Measurements from ENCODE around the gene KCNAB3. TPM values are rescaled to one million over a fixed set of nuclear protein-coding genes. Genes with fewer than 3 reads are reported as not detected.
"Not testable (repeated sequence)": the region's sequence is repeated elsewhere in the genome, so short reads cannot be mapped to it uniquely, and the experiment has no call there.

Gene KCNAB3
- 0.38 and 0.55 TPM in 2 replicates for total RNA-seq (2014; rRNA removed; shearing (Covaris generic))

DNA sequence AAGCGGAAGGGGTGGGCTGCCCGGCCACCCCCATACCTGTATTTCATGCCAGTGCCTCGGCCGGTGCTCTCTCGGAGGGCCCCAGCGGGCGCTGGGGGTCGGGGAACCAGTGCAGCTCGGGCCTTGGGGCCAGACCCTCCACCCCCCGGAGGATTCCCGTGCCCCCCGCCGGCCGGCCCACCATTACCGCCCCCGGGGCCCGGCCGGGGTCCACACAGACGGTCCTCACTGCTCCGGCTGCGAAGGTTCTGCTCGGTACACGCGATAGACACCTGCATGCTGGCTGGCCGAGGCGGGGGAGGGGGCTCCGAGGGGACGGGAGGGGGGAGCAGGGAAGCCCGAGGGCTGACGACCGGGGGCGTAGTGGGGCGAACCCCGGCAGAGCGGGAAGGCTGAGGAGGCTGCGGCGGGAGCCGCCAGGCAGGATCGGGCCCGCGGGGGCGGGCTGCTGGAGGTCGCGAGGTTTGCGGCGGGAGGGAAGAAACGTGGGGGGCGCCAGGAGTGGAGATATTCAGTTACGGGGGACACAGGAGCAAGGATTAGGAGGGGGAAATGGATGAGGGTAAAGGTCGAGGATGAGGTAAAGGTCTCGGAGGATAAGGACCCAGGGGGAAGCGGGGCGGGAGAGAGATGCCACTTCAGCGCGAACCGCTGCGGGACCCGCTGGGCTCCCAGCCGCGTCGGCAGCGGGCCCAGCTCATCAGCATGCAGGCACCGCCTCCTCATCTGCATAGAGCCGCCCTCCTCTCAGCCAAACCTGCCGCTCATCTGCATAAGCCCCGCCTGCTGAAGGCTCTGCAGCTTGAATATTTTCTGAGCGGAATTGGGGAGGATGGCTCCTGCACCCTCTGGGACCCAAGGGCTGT lies at the start of gene KCNAB3:
KCNAB3 (minus strand) TSS at position 699 of the 866 bp plus-strand sequence; CDS start at position 278, 421 bp downstream.
- DNase-seq (ENCODE audit: low spot score), result no peak

GRCh38 chr17:7977805-7978204 lies 48.1 kb upstream of the KCNAB3 start:
- DNase-seq (ENCODE audit: low spot score), result no peak

GRCh38 chr17:7977039-7977438 lies 47.4 kb upstream of the KCNAB3 start:
- DNase-seq (ENCODE audit: low spot score), result no peak

- DNase-seq (ENCODE audit: low spot score), result no peak
These were observed 45.0 kb upstream of the KCNAB3 start for GRCh38 chr17:7974638-7975131.

DNA sequence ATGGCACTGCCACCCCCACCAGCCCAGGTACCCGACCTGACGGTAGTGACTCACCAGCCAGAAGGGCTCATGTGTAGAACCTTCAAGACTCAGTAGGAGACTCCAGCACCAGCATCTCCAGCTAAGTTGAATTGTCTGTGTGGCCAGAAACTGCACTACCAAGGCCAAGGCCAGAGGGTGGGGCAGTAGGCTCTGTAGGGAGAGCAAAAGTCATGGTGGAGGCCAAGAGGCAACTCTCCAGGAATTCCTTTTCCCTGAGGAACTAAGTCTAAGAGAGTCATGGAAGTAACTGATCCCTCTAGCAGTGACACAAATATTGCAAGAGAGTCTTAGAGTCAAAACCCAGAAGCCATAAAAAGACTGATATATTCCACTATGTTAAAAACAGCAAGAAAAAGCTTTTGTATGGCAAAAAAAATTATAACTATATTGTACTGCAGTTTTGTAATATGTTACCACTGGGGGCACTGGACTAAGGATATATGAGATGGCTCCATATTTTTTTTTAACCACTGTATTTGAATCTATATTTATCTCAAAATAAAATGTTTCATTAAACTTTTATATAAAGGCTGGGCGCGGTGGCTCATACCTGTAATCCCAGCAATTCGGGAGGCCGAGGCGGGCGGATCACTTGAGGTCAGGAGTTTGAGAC lies 42.6 kb upstream of the KCNAB3 start:
- no peak for DNase-seq (ENCODE audit: low spot score)

DNA sequence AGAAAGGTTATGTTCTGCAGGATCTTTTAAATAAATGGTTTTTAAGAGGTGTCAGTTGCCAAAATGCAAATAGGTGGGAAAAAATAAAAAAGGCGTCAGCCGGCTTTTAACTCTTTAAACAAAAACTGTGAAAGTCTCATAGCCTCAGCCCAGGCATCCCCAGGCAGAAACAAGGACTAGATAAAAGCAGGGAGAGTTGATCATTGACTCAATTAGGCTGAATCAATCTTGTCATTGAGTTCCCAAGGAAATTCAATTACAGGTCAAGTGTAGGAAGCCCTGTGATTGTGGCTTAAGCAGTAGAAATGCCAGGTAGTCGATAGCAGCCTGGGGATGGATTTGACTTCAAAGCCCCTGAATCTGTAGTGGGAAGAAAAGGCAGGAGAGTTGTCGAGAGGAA lies 42.0 kb upstream of the KCNAB3 start:
- DNase-seq (ENCODE audit: low spot score), result no peak

- DNase-seq (ENCODE audit: low spot score), result no peak
These were observed 39.8 kb upstream of the KCNAB3 start for GRCh38 chr17:7969433-7969832.

DNA sequence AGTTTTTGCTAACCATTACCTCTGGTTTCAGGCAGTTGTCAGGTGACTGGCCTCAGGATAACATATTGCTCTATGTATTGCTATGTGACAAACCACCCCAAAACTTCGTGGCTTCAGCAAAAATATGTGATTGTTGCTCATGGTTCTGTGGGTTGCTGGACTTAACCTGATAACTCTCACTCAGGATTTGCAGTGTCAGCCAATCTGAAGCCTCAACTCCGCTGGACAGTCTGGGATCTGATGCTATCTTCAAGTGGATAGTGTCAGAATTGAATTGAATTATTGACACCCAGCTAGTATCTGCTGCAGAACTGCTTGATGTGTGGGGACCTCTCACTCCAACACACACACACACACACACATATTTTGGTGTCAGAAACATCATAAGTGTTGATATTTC lies 38.1 kb upstream of the KCNAB3 start:
- no peak for DNase-seq (ENCODE audit: low spot score)

DNA sequence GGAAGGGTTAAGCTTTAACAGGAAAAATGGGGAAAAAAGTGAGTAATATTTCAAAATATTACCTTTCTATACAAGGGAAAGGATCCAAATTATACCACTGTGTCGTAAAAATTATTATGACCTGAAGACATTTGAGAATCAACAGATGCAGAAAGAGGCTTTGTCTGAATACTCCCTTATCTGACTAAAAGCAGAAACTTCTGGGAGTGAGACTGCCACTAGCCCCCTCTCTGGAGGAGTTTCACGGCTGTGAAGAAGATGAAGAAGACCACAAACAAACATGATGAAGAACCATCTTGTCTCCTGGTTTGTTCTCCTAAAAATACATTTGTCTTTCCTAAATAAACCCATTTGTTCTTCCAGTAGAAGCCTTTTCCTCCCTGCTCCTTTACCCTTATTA lies 31.8 kb upstream of the KCNAB3 start:
- DNase-seq (ENCODE audit: low spot score), result no peak

DNA sequence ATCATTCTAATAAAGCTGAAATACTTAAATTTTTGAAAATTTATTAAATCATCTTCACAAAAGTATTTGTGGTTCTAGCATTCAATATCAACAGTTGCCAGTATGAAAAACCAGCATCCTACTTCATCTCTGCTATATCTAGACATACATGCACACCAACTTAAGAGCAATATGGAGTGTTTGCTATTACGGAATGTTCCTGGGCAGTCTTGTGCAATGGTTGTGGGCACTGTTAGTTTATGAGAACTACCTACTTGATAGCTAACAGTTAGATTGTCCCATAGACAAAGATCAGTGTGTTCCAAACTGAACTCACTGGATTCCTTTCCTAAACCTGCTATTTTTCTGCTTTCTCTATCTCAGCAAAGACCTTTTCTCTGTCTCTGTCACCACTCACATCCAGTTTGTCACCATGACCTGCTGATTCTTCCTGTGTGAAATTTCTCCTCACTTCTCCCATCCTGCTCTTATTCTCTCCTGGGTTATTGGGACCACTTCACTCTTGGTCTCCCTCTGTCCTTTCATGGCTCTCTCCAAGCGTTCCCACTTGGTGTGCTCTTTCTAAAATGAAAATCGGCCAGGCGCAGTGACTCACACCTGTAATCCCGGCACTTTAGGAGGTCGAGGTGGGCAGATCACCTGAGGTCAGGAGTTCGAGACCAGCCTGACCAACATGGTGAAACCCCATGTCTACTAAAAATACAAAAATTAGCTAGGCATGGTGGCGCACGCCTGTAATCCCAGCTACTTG lies 30.0 kb upstream of the KCNAB3 start:
- DNase-seq (ENCODE audit: low spot score), result no peak

GRCh38 chr17:7956228-7956965 lies 26.7 kb upstream of the KCNAB3 start:
- DNase-seq (ENCODE audit: low spot score), result no peak

GRCh38 chr17:7955414-7956227 lies 26.0 kb upstream of the KCNAB3 start:
- no peak for DNase-seq (ENCODE audit: low spot score)

DNA sequence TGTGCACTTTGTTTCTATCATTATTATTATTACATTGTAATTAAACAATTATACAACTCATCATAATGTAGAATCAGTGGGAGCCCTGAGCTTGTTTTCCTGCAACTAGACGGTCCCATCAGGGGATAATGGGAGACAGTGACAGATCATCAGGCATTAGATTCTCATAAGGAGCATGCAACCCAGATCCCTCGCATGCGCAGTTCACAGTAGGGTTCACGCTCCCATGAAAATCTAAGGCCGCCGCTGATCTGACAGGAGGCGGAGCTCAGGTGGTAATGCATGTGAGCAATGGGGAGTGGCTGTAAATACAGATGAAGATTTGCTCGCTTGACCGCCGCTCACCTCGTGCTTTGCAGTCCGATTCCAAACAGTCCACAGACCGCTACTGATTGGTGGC lies 23.6 kb upstream of the KCNAB3 start:
- DNase-seq (ENCODE audit: low spot score), result not testable (repeated sequence)

- DNase-seq (ENCODE audit: low spot score), result no peak
These were observed 21.6 kb upstream of the KCNAB3 start for GRCh38 chr17:7951143-7951792.

GRCh38 chr17:7950578-7950977 lies 20.9 kb upstream of the KCNAB3 start:
- DNase-seq (ENCODE audit: low spot score), result no peak

GRCh38 chr17:7947651-7948050 lies 18.0 kb upstream of the KCNAB3 start:
- DNase-seq (ENCODE audit: low spot score), result no peak

GRCh38 chr17:7946441-7946840 lies 16.8 kb upstream of the KCNAB3 start:
- no peak for DNase-seq (ENCODE audit: low spot score)

- no peak for DNase-seq (ENCODE audit: low spot score)
These were observed 16.0 kb upstream of the KCNAB3 start for GRCh38 chr17:7945651-7946050.

- no peak for DNase-seq (ENCODE audit: low spot score)
These were observed 14.7 kb upstream of the KCNAB3 start for GRCh38 chr17:7944326-7944725.

DNA sequence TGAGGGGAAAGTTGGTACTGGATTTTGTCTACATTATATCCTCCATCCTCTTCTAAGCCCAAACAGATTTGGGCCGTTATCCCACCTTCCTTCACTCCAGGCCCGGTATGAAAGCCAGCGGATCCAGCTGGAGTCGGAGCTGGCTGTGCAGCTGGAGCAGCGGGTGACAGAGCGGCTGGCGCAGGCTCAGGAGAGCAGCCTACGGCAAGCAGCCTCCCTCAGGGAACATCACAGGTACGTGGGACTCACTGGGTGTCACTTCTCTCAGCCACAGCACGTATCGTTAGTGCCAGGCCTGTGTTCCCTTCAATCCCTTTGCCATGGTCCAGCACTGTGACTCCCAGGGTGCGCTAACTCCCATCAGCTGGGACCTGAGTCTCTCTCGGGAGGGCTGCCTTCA lies 13.6 kb upstream of the KCNAB3 start:
- no peak for DNase-seq (ENCODE audit: low spot score)
